ENCODE measurements around the gene OXSR1.
"Not testable (repeated sequence)": the region's sequence is repeated elsewhere in the genome, so short reads cannot be mapped to it uniquely, and the experiment has no call there.

The OXSR1 gene

DNA sequence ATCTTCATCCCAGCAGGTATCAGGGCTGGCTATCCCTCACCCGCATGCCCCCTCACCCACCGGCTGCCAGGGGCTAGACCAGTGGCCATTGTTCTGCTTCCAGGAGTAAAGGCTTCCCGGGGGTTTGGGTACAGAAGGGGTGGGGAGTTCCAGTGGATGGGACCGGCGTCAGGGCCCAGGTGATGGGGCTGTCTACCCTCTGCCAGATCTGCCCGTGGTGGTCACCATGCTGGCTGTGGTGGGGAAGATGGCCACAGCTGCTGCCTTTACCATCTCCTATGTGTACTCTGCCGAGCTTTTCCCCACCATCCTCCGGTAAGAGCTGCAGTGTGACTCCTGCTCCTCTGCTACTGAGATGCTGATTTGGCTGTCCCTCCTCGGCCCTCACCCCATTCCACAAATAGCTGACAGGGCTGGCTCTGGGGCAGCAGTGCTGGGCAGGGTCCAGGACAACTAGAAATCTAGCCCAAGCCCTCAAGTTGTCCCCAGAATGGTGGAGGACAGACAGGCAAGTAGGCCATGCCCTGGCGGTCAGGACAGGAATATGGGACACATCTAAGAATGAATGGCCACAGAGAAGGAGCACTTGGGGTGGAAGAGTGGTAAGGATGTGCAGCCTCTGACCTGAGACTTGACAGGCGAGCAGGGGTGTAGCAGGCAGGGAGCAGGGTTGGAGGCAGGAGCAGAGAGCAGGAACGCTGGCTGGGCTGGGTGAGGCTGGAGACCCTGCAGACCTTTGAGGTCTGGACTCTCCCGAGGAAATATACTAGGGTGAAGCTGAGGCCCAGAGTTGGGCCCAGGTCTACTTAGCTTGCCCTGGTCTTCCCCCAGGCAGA lies 111.0 kb downstream of the OXSR1 start:
- DNase-seq, result no peak

- no peak for DNase-seq
Observed at GRCh38 chr3:38276917-38277630, 111.7 kb downstream of the OXSR1 start.

- DNase-seq, result no peak
Observed at GRCh38 chr3:38278841-38279240, 113.5 kb downstream of the OXSR1 start.

DNA sequence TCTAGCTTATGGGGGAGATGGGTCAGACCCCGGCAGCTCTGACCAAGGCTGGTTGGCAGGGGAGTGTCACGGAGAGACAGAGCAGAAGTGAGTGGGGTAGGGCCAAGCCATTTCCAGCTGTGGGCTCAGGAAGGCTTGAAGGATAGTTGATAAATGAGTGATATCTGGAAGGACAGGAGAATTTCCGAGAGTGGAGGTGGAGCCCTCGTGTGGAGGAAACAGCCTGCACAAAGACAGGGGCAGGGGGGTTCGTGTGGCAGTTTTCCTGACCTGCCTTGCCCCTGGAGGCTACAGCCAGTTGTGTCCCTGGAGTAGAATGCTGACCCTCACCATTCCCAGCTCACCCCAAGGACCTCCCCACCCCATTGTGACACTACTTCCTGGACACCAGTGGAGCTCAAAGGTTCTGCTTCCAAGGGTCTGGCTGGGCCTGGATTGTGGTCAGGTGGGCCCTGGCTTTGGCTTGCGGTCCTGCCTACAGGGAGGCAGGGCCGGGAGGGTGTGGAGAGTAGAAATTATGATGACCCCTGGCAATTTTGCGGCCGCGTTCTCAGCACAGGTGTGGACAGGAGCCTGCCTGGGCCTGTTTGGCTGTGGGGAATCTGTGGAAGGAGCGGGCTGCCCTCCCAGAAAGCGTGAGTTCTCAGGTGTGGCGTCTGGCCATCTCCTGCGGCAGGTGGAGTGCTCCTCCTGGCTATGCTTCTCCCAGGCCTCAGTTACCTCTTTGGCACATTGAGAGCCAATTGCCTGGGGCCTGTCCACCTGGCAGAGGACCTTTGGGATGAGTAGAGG lies 116.8 kb downstream of the OXSR1 start, which contains the start of gene SLC22A14:
Gene SLC22A14, plus strand, starts transcription at position 400 of the 792 bp plus-strand sequence. CDS start 23,733 bp downstream, outside the sequence.
- no peak for DNase-seq

DNA sequence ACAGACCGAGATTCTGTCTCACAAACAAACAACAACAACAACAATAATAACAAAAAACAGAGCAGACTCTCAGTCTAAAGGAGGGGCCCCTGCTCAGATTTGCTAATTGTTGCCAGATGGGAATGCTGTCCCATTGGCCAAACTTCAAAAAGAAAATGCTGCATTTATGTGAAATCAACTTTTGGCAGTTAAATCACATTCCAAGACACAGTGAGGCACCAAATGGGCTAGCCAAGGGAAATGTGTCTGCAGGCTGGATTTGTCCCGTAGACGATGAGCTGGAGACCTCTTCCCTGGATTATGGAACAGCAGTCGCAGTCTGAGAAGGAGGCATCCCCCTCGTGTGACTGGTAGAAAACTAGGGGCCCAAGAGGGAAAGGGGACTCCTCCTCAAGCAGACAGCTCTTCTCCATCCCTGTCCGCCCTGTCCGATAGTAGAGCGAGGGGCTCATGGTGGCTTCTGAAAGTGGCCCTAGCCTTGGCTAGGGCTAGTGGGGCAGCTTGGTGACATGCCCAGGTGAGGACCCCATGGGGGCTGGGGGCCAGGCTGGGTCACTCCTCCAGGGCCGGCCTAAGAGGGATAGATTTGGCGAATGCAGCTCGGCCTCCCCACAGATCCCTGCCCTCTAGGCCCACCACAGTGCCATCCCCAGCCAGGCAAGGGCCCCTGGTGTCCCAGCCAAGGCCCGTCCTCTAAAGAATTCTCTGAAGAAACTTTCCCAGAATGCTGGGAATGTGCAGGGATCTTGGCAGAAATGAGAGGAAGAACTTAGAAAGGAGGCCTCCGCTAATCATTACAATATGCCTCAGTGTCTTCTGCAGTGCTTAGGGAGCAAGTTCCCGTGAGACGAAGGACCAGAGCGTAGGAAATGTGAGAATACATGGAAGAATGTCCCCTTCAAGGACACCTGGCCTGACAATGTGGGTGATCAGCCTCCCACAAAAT lies 118.7 kb downstream of the OXSR1 start:
- DNase-seq, result no peak

DNA sequence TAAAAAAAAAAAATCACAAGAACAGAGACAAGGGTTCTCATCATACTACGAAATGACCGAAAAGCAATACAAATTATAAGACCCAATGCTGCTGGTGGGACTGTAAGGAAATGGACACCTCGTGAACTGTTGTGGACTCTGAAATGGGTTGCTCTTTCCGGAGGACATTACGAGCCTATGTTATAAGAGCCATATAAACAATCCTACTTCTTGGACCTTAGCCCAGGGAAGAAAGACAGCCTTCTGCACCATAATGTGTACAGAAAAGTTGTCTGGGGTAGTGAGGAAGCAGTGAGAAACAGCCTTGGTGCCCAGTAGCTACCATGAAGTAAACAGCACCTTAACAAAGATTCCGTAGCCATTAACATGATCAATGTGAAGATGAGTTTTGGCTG lies 119.4 kb downstream of the OXSR1 start:
- DNase-seq, result no peak

- not testable (repeated sequence) for DNase-seq
Observed at GRCh38 chr3:38289286-38290217, 124.2 kb downstream of the OXSR1 start.

DNA sequence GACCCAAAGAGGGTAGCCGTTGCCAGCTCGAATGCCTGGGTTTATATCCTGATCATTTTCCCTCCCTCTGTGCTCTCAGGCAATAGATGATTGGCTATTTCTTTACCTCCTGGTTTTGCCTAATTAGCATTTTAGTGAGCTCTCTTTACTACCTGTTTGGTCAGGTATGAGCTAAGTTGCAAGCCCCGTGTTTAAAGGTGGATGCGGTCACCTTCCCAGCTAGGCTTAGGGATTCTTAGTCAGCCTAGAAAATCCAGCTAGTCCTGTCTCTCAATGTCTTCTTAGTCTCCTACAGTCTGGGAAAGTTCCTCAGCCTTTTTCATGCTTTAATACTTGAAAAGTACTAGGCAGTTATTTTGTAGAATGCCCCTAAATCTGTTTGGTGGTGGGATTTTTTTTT lies 131.7 kb downstream of the OXSR1 start:
- DNase-seq, result not testable (repeated sequence)

DNA sequence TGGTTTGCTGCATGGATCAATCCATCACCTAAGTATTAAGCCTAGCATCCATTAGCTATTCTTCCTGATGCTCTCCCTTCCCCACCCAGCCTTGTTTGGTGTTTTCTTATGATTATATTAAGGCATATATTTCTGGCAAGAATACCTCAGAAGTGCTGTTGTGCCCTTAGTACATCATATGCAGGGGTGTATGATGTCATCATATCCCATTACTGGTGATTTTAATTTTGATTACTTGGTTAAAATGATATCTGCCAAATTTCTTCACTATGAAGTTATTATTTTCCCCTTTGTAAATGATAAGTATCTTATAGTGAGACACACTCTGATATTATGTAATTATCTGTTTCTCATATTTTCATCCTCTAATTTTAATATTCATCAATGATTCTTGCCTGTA lies 132.2 kb downstream of the OXSR1 start:
- DNase-seq, result no peak

DNA sequence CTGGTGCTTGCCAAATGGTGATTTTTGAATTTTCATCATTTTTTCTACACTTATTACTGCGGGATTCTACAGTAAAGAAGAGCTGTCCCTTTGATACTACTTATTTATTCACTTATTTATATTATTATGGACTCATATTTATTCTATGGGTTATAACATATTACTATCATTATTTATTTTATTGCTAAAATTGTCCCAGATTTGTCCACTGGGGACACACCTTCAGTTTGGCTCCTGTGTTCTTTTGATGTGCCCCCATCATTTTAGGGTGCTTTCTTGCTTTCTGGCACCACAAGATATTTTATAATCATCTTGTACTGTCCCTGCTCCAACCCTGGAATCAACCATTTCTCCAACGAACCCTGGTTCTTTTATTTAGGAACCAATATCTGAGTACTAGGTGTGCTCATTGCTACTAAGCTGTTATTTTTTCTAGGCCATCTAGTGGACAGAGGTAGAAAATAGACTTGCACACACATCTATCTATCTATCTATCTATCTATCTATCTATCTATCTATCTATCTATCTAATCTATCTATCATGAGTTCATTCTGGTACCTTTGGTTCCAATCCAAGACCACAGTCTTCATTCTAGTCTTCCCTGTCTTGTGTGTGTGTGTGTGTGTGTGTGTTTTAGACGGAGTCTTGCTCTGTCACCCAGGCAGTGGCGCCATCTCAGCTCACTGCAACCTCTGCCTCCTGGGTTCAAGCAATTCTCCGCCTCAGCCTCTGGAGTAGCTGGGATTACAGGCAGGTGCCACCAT lies 132.8 kb downstream of the OXSR1 start:
- DNase-seq, result no peak

Data from stimulated activated CD4-positive, alpha-beta T cell treated with anti-CD3 and anti-CD28 coated beads, Interleukin-2, amount 100 ng/mL, for 48 hours (primary cell).